GM19455 (cell line): ENCODE data around the gene SLC13A2.
"Not testable (repeated sequence)": the region's sequence is repeated elsewhere in the genome, so short reads cannot be mapped to it uniquely, and the experiment has no call there.

ENCODE experiments used
- ATAC-seq: cut with Tn5 transposase; IDR thresholded peaks from one replicate; pipeline ENCODE4 v1.9.1; 2021; ENCODE audit not compliant: unreplicated experiment

The SLC13A2 gene

GRCh38 chr17:28473542-28473941 is at the start of gene SLC13A2:
Gene SLC13A2 (plus strand): TSS chr17:28473644. CDS start chr17:28473713, 69 bp downstream.
- no peak for ATAC-seq

- ATAC-seq: no peak
Observed at GRCh38 chr17:28425206-28425605, 48.2 kb upstream of the SLC13A2 start.

GRCh38 chr17:28426081-28426519 is 47.3 kb upstream of the SLC13A2 start:
- ATAC-seq: no peak

GRCh38 chr17:28427371-28427770 is 46.1 kb upstream of the SLC13A2 start:
- ATAC-seq: no peak

- ATAC-seq: not testable (repeated sequence)
Observed at GRCh38 chr17:28427982-28428381, 45.5 kb upstream of the SLC13A2 start.

GRCh38 chr17:28433721-28434120 is 39.7 kb upstream of the SLC13A2 start:
- no peak for ATAC-seq

GRCh38 chr17:28434326-28434725 is 39.1 kb upstream of the SLC13A2 start:
- ATAC-seq: not testable (repeated sequence)

GRCh38 chr17:28443901-28444638 is 29.4 kb upstream of the SLC13A2 start:
- no peak for ATAC-seq

- no peak for ATAC-seq
Observed at GRCh38 chr17:28446716-28447395, 26.6 kb upstream of the SLC13A2 start.

- ATAC-seq: no peak
Observed at GRCh38 chr17:28447396-28447760, 26.1 kb upstream of the SLC13A2 start.

GRCh38 chr17:28449859-28450258 is 23.6 kb upstream of the SLC13A2 start:
- no peak for ATAC-seq

- no peak for ATAC-seq
Observed at GRCh38 chr17:28457890-28458289, 15.6 kb upstream of the SLC13A2 start.

- ATAC-seq: not testable (repeated sequence)
Observed at GRCh38 chr17:28458881-28459280, 14.6 kb upstream of the SLC13A2 start.

GRCh38 chr17:28460901-28461300 is 12.5 kb upstream of the SLC13A2 start:
- ATAC-seq: no peak

GRCh38 chr17:28466001-28466400 is 7.4 kb upstream of the SLC13A2 start:
- no peak for ATAC-seq

- ATAC-seq: no peak
Observed at GRCh38 chr17:28466521-28467048, 6.9 kb upstream of the SLC13A2 start.

GRCh38 chr17:28467456-28468025 is 5.9 kb upstream of the SLC13A2 start:
- no peak for ATAC-seq

- ATAC-seq: not testable (repeated sequence)
Observed at GRCh38 chr17:28468033-28468735, 5.3 kb upstream of the SLC13A2 start.

- no peak for ATAC-seq
Observed at GRCh38 chr17:28468781-28469180, 4.7 kb upstream of the SLC13A2 start.

- ATAC-seq: no peak
Observed at GRCh38 chr17:28469376-28469775, 4.1 kb upstream of the SLC13A2 start.

GRCh38 chr17:28470266-28470913 is 3.1 kb upstream of the SLC13A2 start:
- no peak for ATAC-seq
